ENCODE data around the gene DHRS12.

DHRS12 gene

GRCh38 chr13:51819544-51819943, 15.6 kb upstream of the DHRS12 start:
- no peak overlapping the region; the same call in 1 of the 2 replicates for H3K4me3 ChIP-seq (ENCODE audit: low read length)
- H3K27ac ChIP-seq (ENCODE audit: low read length), result peak overlapping the region; percentile 69
- peak overlapping the region; percentile 33; the same call in 1 of the 2 replicates for H3K9ac ChIP-seq (ENCODE audit: low read length)
- TF ChIP-seq EZH2phosphoT487 (IDR thresholded peaks at IDR 0.05; ENCODE audit: low read depth) (no peak), CTCF (IDR thresholded peaks at IDR 0.05; ENCODE audit: low read depth, low read length) (no peak)
- no peaks in the 10 kb centered on the region for H3K9me3 ChIP-seq (ENCODE audit: insufficient read depth, low read length)
- peak overlapping the region; percentile 16; the same call in 1 of the 2 replicates for H2AFZ ChIP-seq (ENCODE audit: low read depth, low read length)
- H3K79me2 ChIP-seq (ENCODE audit: low read length), result no peaks in the 10 kb centered on the region
- H3K27me3 ChIP-seq (ENCODE audit: low read depth, low read length), result no peaks in the 10 kb centered on the region
- no peaks in the 10 kb centered on the region for H3K36me3 ChIP-seq (replicated peaks; ENCODE audit: low read depth, low read length)
- H3K4me2 ChIP-seq (ENCODE audit: low read length), result peak overlapping the region; percentile 75
- no peaks in the 10 kb centered on the region for H4K20me1 ChIP-seq (ENCODE audit: insufficient read depth, low read length)
- peaks cover 77% of the 10 kb centered on the region for H3K4me1 ChIP-seq (ENCODE audit: low read length)

- Histone ChIP-seq H3K9me3 (ENCODE audit: insufficient read depth, low read length) (no peaks in the 10 kb centered on the region), H4K20me1 (ENCODE audit: insufficient read depth, low read length) (no peaks in the 10 kb centered on the region), H3K36me3 (replicated peaks; ENCODE audit: low read depth, low read length) (no peaks in the 10 kb centered on the region), H3K4me3 (ENCODE audit: low read length) (peak overlapping the region; percentile 2; the same call in 1 of the 2 replicates), H2AFZ (ENCODE audit: low read depth, low read length) (no peak overlapping the region), H3K27ac (ENCODE audit: low read length) (peak overlapping the region; percentile 69), H3K79me2 (ENCODE audit: low read length) (no peaks in the 10 kb centered on the region), H3K27me3 (ENCODE audit: low read depth, low read length) (no peaks in the 10 kb centered on the region), H3K4me1 (ENCODE audit: low read length) (peaks cover 78% of the 10 kb centered on the region), H3K9ac (ENCODE audit: low read length) (peak overlapping the region; percentile 33; the same call in 1 of the 2 replicates), H3K4me2 (ENCODE audit: low read length) (peak overlapping the region; percentile 75)
- TF ChIP-seq CTCF (IDR thresholded peaks at IDR 0.05; ENCODE audit: low read depth, low read length) (no peak), EZH2phosphoT487 (IDR thresholded peaks at IDR 0.05; ENCODE audit: low read depth) (no peak)
Measured at GRCh38 chr13:51818781-51819511, 15.0 kb upstream of the DHRS12 start.

GRCh38 chr13:51818276-51818675, 14.3 kb upstream of the DHRS12 start:
- Histone ChIP-seq H3K79me2 (ENCODE audit: low read length) (no peaks in the 10 kb centered on the region), H3K4me3 (ENCODE audit: low read length) (no peak overlapping the region), H3K27ac (ENCODE audit: low read length) (peak overlapping the region; percentile 69; the same call in 1 of the 2 replicates), H2AFZ (ENCODE audit: low read depth, low read length) (no peak overlapping the region), H3K9ac (ENCODE audit: low read length) (no peak overlapping the region; the same call in 1 of the 2 replicates), H3K4me1 (ENCODE audit: low read length) (peaks cover 76% of the 10 kb centered on the region), H3K27me3 (ENCODE audit: low read depth, low read length) (no peaks in the 10 kb centered on the region), H3K4me2 (ENCODE audit: low read length) (peak overlapping the region; percentile 75), H3K36me3 (replicated peaks; ENCODE audit: low read depth, low read length) (no peaks in the 10 kb centered on the region), H4K20me1 (ENCODE audit: insufficient read depth, low read length) (no peaks in the 10 kb centered on the region), H3K9me3 (ENCODE audit: insufficient read depth, low read length) (no peaks in the 10 kb centered on the region)
- no peak for TF ChIP-seq EZH2phosphoT487 (IDR thresholded peaks at IDR 0.05; ENCODE audit: low read depth)
- TF ChIP-seq CTCF (IDR thresholded peaks at IDR 0.05; ENCODE audit: low read depth, low read length), result peak; percentile 33

GRCh38 chr13:51817717-51818116, 13.8 kb upstream of the DHRS12 start:
- TF ChIP-seq CTCF (IDR thresholded peaks at IDR 0.05; ENCODE audit: low read depth, low read length), result no peak
- TF ChIP-seq EZH2phosphoT487 (IDR thresholded peaks at IDR 0.05; ENCODE audit: low read depth), result no peak
- H3K4me1 ChIP-seq (ENCODE audit: low read length), result peaks cover 72% of the 10 kb centered on the region
- no peaks in the 10 kb centered on the region for H3K9me3 ChIP-seq (ENCODE audit: insufficient read depth, low read length)
- H4K20me1 ChIP-seq (ENCODE audit: insufficient read depth, low read length), result no peaks in the 10 kb centered on the region
- no peaks in the 10 kb centered on the region for H3K27me3 ChIP-seq (ENCODE audit: low read depth, low read length)
- H2AFZ ChIP-seq (ENCODE audit: low read depth, low read length), result no peak overlapping the region
- H3K4me2 ChIP-seq (ENCODE audit: low read length), result no peak overlapping the region
- no peak overlapping the region for H3K4me3 ChIP-seq (ENCODE audit: low read length)
- no peaks in the 10 kb centered on the region for H3K36me3 ChIP-seq (replicated peaks; ENCODE audit: low read depth, low read length)
- H3K9ac ChIP-seq (ENCODE audit: low read length), result no peak overlapping the region
- H3K79me2 ChIP-seq (ENCODE audit: low read length), result no peaks in the 10 kb centered on the region
- H3K27ac ChIP-seq (ENCODE audit: low read length), result no peak overlapping the region

Data from OCI-LY3 (cell line).